K562 (cell line): ENCODE data around the gene HEBP2. TPM values are rescaled to one million over a fixed set of nuclear protein-coding genes. Genes with fewer than 3 reads are reported as not detected.

Experiments
- ATAC-seq: fragments of 200-7000 bp; cut with Tn5 transposase; 3 replicates; pipeline ENCODE4 v1.9.1; 2020; ENCODE audit warnings: moderate library complexity
- BruUV-seq: library from RNA; stranded (reverse); fragments of 400-500 nt; replicated peaks from 2 replicates; lab custom pipeline; 2021; lab: Mats Ljungman, UMichigan
- CTCF ChIA-PET: fragments of 300-600 bp; formaldehyde crosslinking; extraction: SDS; loops from one replicate; lab custom pipeline; 2021; ENCODE audit warnings: low intra/inter-chr PET ratio; lab: Yijun Ruan, JAX
- POLR2A ChIA-PET: fragments of 300-600, 350-650 bp; sonication (Branson Sonifier 250); formaldehyde crosslinking; extraction: SDS; loops from one replicate; lab custom pipeline; 2021; ENCODE audit warnings: antibody characterized with exemption, inconsistent platforms; lab: Yijun Ruan, JAX
- DNase-seq, 4 experiments: peaks; one replicate each; pipeline versions ENCODE4 v3.0.0 to v3.0.0-alpha.2; 2011 to 2018; ENCODE audit warnings: low spot score in 3 of 4, mixed read lengths in 3 of 4; ENCODE audit errors: extremely low read depth in 1 of 4
- FAIRE-seq: peaks from 2 replicates; lab custom pipeline; 2011; peaks lifted over from hg19 to GRCh38; lab: Jason Lieb, UNC
- H2AFZ ChIP-seq: 2 replicates; pipeline ENCODE4 v1.6.0; 2011; ENCODE audit warnings: low read depth, low read length, control low read depth, inconsistent platforms
- H3K27ac ChIP-seq: fragments of 200-600 bp; 3 replicates; pipeline ENCODE4 v1.8.0; 2011; ENCODE audit warnings: low read depth, mild to moderate bottlenecking, control low read depth, inconsistent platforms, low read length, moderate library complexity, mixed read lengths; ENCODE audit errors: extremely low read depth
- H3K27me3 ChIP-seq, 2 experiments: fragments of 300-600 bp in 1 of 2; 2 replicates in 1 of 2; 3 replicates in 1 of 2; pipeline versions ENCODE4 v1.6.0 to v1.8.0; 2011; ENCODE audit warnings: inconsistent platforms in 2 of 2, low read length in 2 of 2, mild to moderate bottlenecking in 1 of 2, mixed read lengths in 1 of 2, moderate library complexity in 1 of 2; ENCODE audit not compliant: control insufficient read depth in 2 of 2, insufficient read depth in 2 of 2
- H3K36me3 ChIP-seq: fragments of 300-600 bp; 3 replicates; pipeline ENCODE4 v1.8.0; 2011; ENCODE audit warnings: mild to moderate bottlenecking, low read length, inconsistent platforms; ENCODE audit not compliant: control insufficient read depth, insufficient read depth
- H3K4me1 ChIP-seq, 2 experiments: fragments of 200-600 bp in 1 of 2; replicated peaks in 1 of 2; 2 replicates in 1 of 2; 3 replicates in 1 of 2; pipeline versions ENCODE4 v1.5.1 to v1.8.0; 2011; ENCODE audit warnings: inconsistent platforms in 2 of 2, low read length in 2 of 2, mild to moderate bottlenecking in 1 of 2, mixed read lengths in 1 of 2, moderate library complexity in 1 of 2; ENCODE audit not compliant: control insufficient read depth in 2 of 2, insufficient read depth in 2 of 2
- H3K4me2 ChIP-seq: 2 replicates; pipeline ENCODE4 v1.6.1; 2011; ENCODE audit warnings: low read length, control low read depth, inconsistent platforms, mixed read lengths; ENCODE audit not compliant: insufficient read depth
- H3K4me3 ChIP-seq: fragments of 200-600 bp; sonication (generic), shearing (Covaris generic); 2 replicates; pipeline ENCODE4 v1.5.1; 2016; ENCODE audit warnings: control low read depth, inconsistent platforms
- H3K79me2 ChIP-seq: fragments of 200-600 bp; 3 replicates; pipeline ENCODE4 v1.8.0; 2011; ENCODE audit warnings: low read length, inconsistent platforms; ENCODE audit not compliant: control insufficient read depth, insufficient read depth
- H3K9ac ChIP-seq, 2 experiments: 2 replicates each; pipeline versions ENCODE4 v1.6.0 to v1.6.1; 2011; ENCODE audit warnings: low read depth in 2 of 2, low read length in 2 of 2, control low read depth in 1 of 2, inconsistent platforms in 1 of 2, mild to moderate bottlenecking in 1 of 2, mixed read lengths in 1 of 2; ENCODE audit not compliant: insufficient read depth in 1 of 2
- H3K9me1 ChIP-seq: one replicate; pipeline ENCODE4 v1.6.0; 2011; ENCODE audit warnings: inconsistent platforms, mild to moderate bottlenecking, low read length, moderate library complexity; ENCODE audit not compliant: control insufficient read depth, insufficient read depth
- H3K9me3 ChIP-seq: replicated peaks from 2 replicates; pipeline ENCODE4 v1.5.1; 2011; ENCODE audit warnings: low read depth, low read length, inconsistent platforms; ENCODE audit not compliant: control insufficient read depth, insufficient read depth
- H4K20me1 ChIP-seq: replicated peaks from 2 replicates; pipeline ENCODE4 v1.6.1; 2011; ENCODE audit warnings: low read length, inconsistent platforms, mixed read lengths; ENCODE audit not compliant: control insufficient read depth, insufficient read depth
- MYNN ChIP-seq, 2 experiments: sonication (generic); formaldehyde crosslinking in 1 of 2; IDR thresholded peaks; 2 replicates each; pipeline versions ENCODE4 v1.5.0 to v1.6.1; 2016 to 2020; ENCODE audit warnings: antibody characterized with exemption in 1 of 2, missing genetic modification reagents in 1 of 2
- NCOA6 ChIP-seq: fragments of 450-650 bp; IDR thresholded peaks from 2 replicates; pipeline ENCODE4 v1.6.1; 2017; ENCODE audit warnings: mild to moderate bottlenecking
- RBFOX2 ChIP-seq: fragments of 200-400 bp; formaldehyde crosslinking; IDR thresholded peaks from 2 replicates; pipeline ENCODE4 v1.6.1; 2017; ENCODE audit warnings: low read depth, mild to moderate bottlenecking, low read length, moderate library complexity
- RBM14 ChIP-seq: fragments of 200-400 bp; formaldehyde crosslinking; IDR thresholded peaks from 2 replicates; pipeline ENCODE4 v1.6.1; 2018; ENCODE audit warnings: low read depth, mild to moderate bottlenecking, low read length, moderate library complexity, borderline replicate concordance; ENCODE audit not compliant: insufficient read depth
- ZFP36 ChIP-seq: fragments of 150-350 bp; IDR thresholded peaks from 2 replicates; pipeline ENCODE4 v1.6.1; 2018; ENCODE audit warnings: low read length, low read depth; ENCODE audit not compliant: partially characterized antibody
- ZNF12 ChIP-seq: sonication (generic); formaldehyde crosslinking; IDR thresholded peaks from 2 replicates; pipeline ENCODE4 v1.4.0; 2020; ENCODE audit warnings: mild to moderate bottlenecking, missing genetic modification reagents
- ZNF134 ChIP-seq: fragments of 250-450 bp; sonication (Bioruptor Pico); conservative IDR thresholded peaks from 2 replicates; pipeline ENCODE4 v1.4.0; 2020
- ZNF586 ChIP-seq: fragments of 450-650 bp; formaldehyde crosslinking; conservative IDR thresholded peaks from 2 replicates; pipeline ENCODE4 v1.4.0; 2020; ENCODE audit warnings: mild to moderate bottlenecking, moderate library complexity
- WGBS: fragments of 100-300 bp; shearing (Covaris generic); methylation state at CpG from one replicate; pipeline ENCODE4 v1.1.6; 2016; ENCODE audit warnings: low coverage, mixed read lengths; ENCODE audit not compliant: insufficient coverage; ENCODE audit errors: missing lambda C conversion rate; 5-methylcytosine and 5-hydroxymethylcytosine counted together
- in situ Hi-C: fragments of 300-500 bp; cut with MboI; formaldehyde crosslinking; loops from 4 replicates; pipeline ENCODE4 v1.15.0; 2018; ENCODE audit warnings: inconsistent platforms, mixed read lengths
- intact Hi-C: fragments of 100-400 bp; cut with micrococcal nuclease; formaldehyde crosslinking; loops from 2 replicates; pipeline ENCODE4 v1.14.2; 2022
- polyA plus RNA-seq, 8 experiments: library from polyadenylated mRNA; depleted of rRNA in 4 of 8; stranded (reverse) in 5 of 8; unstranded in 3 of 8; fragments of >200 nt; fragmentation: Nextera tagmentation in 2 of 8; fragmentation: Illumina TruSeq in 1 of 8; extraction: Ambion mirVana in 2 of 8; extraction: Trizol in 1 of 8; gene quantifications; 2 replicates each; pipeline versions ENCODE4 v1.2.1 to v1.2.3, GENCODE V29; 2011 to 2014; ENCODE audit warnings: inconsistent platforms in 1 of 8, missing spikeins in 1 of 8
- total RNA-seq, 7 experiments: library from RNA; depleted of rRNA in 6 of 7; stranded (reverse); fragments of >200 nt in 6 of 7; fragmentation: Illumina TruSeq in 2 of 7; extraction: Trizol in 2 of 7; gene quantifications; 2 replicates each; pipeline versions ENCODE4 v1.2.1 to v1.2.3, GENCODE V29; 2011 to 2021; ENCODE audit warnings: low replicate concordance in 1 of 7

The HEBP2 gene
- total and polyA plus RNA-seq, 9 of the 15 experiments (the other 6 are each of a cell fraction or from before 2014, with no cell fraction given): 8.5 to 63.7 (median 36.9) TPM

DNA sequence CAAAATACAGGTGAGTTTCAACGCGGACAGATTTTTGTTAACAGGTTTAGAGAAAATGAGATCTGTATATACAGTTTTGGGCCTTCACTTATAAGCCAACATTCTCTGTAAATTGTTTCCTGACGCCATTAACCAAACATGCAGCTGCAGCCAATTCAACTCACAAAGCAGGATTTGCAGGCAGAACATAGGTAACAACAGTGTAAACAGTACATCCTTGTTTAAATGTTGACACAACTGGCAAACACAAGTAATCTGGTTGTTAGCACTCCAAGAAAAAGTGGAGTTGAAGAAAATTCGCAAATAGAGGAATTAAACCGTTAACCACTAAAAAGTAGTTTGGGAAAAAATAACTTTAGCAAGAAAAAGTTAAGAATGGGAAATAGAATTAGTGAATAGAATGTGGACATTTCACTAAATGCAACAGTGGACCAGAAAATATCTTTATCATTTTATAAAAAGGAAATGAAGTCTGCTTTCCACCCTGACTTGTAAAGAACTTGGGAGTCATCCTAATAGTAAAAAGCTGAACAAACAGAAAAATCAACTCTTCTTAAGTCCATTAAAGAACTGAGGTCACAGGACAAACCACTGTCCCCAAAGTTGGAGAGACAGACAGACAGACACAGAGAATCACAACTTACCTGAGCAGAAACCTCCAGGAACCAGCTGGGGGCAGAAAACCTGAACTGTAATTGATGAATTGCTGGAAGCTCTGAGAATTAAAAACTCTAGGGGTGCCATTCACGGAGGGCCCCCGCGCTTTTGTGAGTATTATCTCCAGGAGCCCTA is 16.2 kb upstream of the HEBP2 start:
- Histone ChIP-seq H3K79me2 (no peaks in the 10 kb centered on the region), H4K20me1 (no peaks in the 10 kb centered on the region), H3K4me3 (no peak overlapping the region), H3K27ac (no peak overlapping the region), H3K36me3 (no peaks in the 10 kb centered on the region), H3K9ac (no peak overlapping the region), H3K9me1 (no peaks in the 10 kb centered on the region), H3K4me1 (no peaks in the 10 kb centered on the region), H3K27me3 (peaks cover 8 to 14% of the 10 kb centered on the region in 2 experiments; a peak in 4 of 5 replicates), H3K4me2 (no peak overlapping the region), H3K9me3 (no peaks in the 10 kb centered on the region), H2AFZ (no peak overlapping the region)
- BruUV-seq: no TSS peak
- in situ Hi-C loops (no loop called here), intact Hi-C loops (no loop called here)
- ATAC-seq (no peak), FAIRE-seq (peak; percentile 61), DNase-seq (no peak)
- POLR2A ChIA-PET: no interaction called here
- WGBS: 19% methylated on average over 8 of the region's 8 CpGs
- CTCF ChIA-PET: interaction anchor here (0.7 kb wide), 1 partner anchor 122 kb away, joined by 3 read pairs; no protein-coding TSS in a partner anchor
- no peak for TF ChIP-seq ZNF12 (CRISPR knock-in tag)
- peak; percentile 8 for TF ChIP-seq ZFP36
- no peak for TF ChIP-seq NCOA6

DNA sequence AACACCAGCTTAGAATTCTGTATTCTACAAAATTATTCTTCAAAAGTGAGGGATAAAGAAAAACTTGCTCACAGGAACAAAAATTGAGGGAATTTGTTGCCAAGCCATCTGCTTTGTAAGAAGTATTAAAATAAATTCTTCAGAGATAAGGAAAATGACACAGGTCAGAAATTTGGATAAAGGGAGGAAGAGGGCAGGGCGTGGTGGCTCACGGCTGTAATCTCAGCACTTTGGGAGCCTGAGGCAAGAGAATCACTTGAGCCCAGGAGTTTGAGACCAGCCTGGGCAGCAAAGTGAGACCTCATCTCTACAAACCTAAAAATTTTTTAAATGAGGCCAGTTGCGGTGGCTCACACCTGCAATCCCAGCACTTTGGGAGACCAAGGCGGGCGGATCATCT is 14.5 kb upstream of the HEBP2 start:
- Histone ChIP-seq H3K36me3 (no peaks in the 10 kb centered on the region), H3K4me2 (no peak overlapping the region), H3K79me2 (no peaks in the 10 kb centered on the region), H2AFZ (no peak overlapping the region), H3K9me1 (no peaks in the 10 kb centered on the region), H3K9me3 (no peaks in the 10 kb centered on the region), H3K27ac (no peak overlapping the region)
- POLR2A ChIA-PET: no interaction called here
- BruUV-seq: no TSS peak
- intact Hi-C loops: loop anchor here (1.0 kb wide), 1 partner anchor 28 kb away; no protein-coding TSS in a partner anchor
- 2% methylated on average over 5 of the region's 5 CpGs for WGBS
- FAIRE-seq: no peak
- no peak for TF ChIP-seq RBM14
- TF ChIP-seq RBFOX2: no peak
- TF ChIP-seq ZNF134 (CRISPR knock-in tag): no peak
- TF ChIP-seq ZNF586 (CRISPR knock-in tag): no peak
- TF ChIP-seq MYNN (IDR thresholded peaks at IDR 0.05): no peak
- TF ChIP-seq MYNN (CRISPR knock-in tag; IDR thresholded peaks at IDR 0.05): no peak
- TF ChIP-seq, all 486 proteins: peak for 0
- Histone ChIP-seq H3K27me3 (peaks cover 8 to 12% of the 10 kb centered on the region in 2 experiments; a peak in 4 of 5 replicates), H3K9ac (no peak overlapping the region), H4K20me1 (no peaks in the 10 kb centered on the region), H3K4me3 (no peak overlapping the region), H3K4me1 (peaks cover 0 to 15% of the 10 kb centered on the region in 2 experiments; a peak in 2 of 5 replicates)
- DNase-seq (no peak), ATAC-seq (no peak)
- CTCF ChIA-PET: interaction anchor here (0.6 kb wide), 1 partner anchor 1082 kb away, joined by 4 read pairs; no protein-coding TSS in a partner anchor
- in situ Hi-C loops: no loop called here
